Muscle of leg (tissue), 11 donors: ENCODE measurements around the gene RSF1. TPM values are rescaled to one million over a fixed set of nuclear protein-coding genes. Genes with fewer than 3 reads are reported as not detected.

Source experiments
- DNase-seq: peaks from one replicate; pipeline ENCODE4 v3.0.0; 2013
- H3K27ac ChIP-seq: one replicate; pipeline ENCODE4 v1.5.1; 2013; ENCODE audit warnings: mild to moderate bottlenecking, low read length, control low read depth
- H3K27me3 ChIP-seq: one replicate; pipeline ENCODE4 v1.6.1; 2013; ENCODE audit warnings: low read length; ENCODE audit not compliant: control insufficient read depth, insufficient read depth
- H3K36me3 ChIP-seq: one replicate; pipeline ENCODE4 v1.6.1; 2013; ENCODE audit warnings: low read length; ENCODE audit not compliant: control insufficient read depth, insufficient read depth
- H3K4me1 ChIP-seq: one replicate; pipeline ENCODE4 v1.6.1; 2013; ENCODE audit warnings: low read length; ENCODE audit not compliant: control insufficient read depth, insufficient read depth
- H3K4me3 ChIP-seq: one replicate; pipeline ENCODE4 v1.5.1; 2013; ENCODE audit warnings: low read length, control low read depth
- H3K9me3 ChIP-seq: replicated peaks from 2 replicates; pipeline ENCODE4 v1.6.1; 2013; ENCODE audit warnings: low read depth, low read length; ENCODE audit not compliant: control insufficient read depth
- WGBS: methylation state at CpG from one replicate; pipeline ENCODE4 v1.1.5; 2013; ENCODE audit warnings: missing lambda C conversion rate; ENCODE audit not compliant: insufficient coverage; 5-methylcytosine and 5-hydroxymethylcytosine counted together
- polyA plus RNA-seq, 8 donors: library from polyadenylated mRNA; unstranded; fragments of 120-200 nt; gene quantifications; one replicate each; pipeline versions ENCODE4 v1.2.1 to v1.2.3, GENCODE V29; 2013; ENCODE audit warnings: inconsistent platforms in 1 of 8, low replicate concordance in 1 of 8; ENCODE audit not compliant: insufficient read length in 8 of 8, insufficient read depth in 1 of 8
- total RNA-seq: library from RNA; stranded (reverse); fragments of 120-200 nt; gene quantifications from one replicate; pipeline ENCODE4 v1.2.4, GENCODE V29; 2013

Gene RSF1
- total and polyA plus RNA-seq, 9 donors: 25.8 to 46.1 (median 36.9) TPM

GRCh38 chr11:77732143-77732542 lies 88.4 kb downstream of the RSF1 start:
- WGBS: 86% methylated on average over 1 of the region's 2 CpGs
- Histone ChIP-seq H3K4me3 (no peak overlapping the region), H3K36me3 (peaks cover 17% of the 10 kb centered on the region), H3K27me3 (no peaks in the 10 kb centered on the region), H3K27ac (no peak overlapping the region), H3K9me3 (peaks cover 13% of the 10 kb centered on the region), H3K4me1 (no peaks in the 10 kb centered on the region)
- DNase-seq: no peak

DNA sequence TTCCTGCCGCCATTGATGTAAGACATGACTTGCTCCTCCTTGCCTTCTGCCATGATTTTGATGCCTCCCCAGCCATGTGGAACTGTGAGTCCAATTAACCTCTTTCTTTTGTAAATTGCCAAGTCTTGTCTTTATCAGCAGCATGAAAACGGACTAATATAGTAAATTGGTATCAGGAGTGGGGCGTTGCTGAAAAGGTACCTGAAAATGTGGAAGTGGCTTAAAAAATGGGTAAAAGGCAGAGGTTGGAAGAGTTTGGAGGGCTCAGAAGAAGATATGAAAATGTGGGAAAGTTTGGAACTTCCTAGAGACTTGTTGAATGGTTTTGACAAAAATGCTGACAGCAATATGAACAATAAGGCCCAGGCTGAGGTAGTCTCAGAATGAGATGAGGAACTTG lies 89.7 kb downstream of the RSF1 start:
- Histone ChIP-seq H3K27ac (no peak overlapping the region), H3K27me3 (no peaks in the 10 kb centered on the region), H3K4me3 (no peak overlapping the region), H3K4me1 (no peaks in the 10 kb centered on the region), H3K36me3 (peaks cover 15% of the 10 kb centered on the region), H3K9me3 (peaks cover 13% of the 10 kb centered on the region)
- WGBS: 94% methylated on average over 2 of the region's 3 CpGs
- DNase-seq: no peak

GRCh38 chr11:77729063-77729462 lies 91.5 kb downstream of the RSF1 start:
- no peak overlapping the region for H3K27ac ChIP-seq
- DNase-seq: no peak
- WGBS: no CpG with 5 or more reads among the region's 2 CpGs
- peaks cover 13% of the 10 kb centered on the region for H3K9me3 ChIP-seq
- H3K36me3 ChIP-seq: peaks cover 15% of the 10 kb centered on the region
- no peaks in the 10 kb centered on the region for H3K27me3 ChIP-seq
- H3K4me3 ChIP-seq: no peak overlapping the region
- H3K4me1 ChIP-seq: no peaks in the 10 kb centered on the region

- no peaks in the 10 kb centered on the region for H3K4me1 ChIP-seq
- H3K9me3 ChIP-seq: peaks cover 13% of the 10 kb centered on the region
- H3K36me3 ChIP-seq: peaks cover 15% of the 10 kb centered on the region
- WGBS: 100% methylated on average over 2 of the region's 5 CpGs
- H3K27ac ChIP-seq: no peak overlapping the region
- H3K27me3 ChIP-seq: no peaks in the 10 kb centered on the region
- DNase-seq: no peak
- H3K4me3 ChIP-seq: no peak overlapping the region
These were observed 92.2 kb downstream of the RSF1 start for GRCh38 chr11:77728203-77728786.

DNA sequence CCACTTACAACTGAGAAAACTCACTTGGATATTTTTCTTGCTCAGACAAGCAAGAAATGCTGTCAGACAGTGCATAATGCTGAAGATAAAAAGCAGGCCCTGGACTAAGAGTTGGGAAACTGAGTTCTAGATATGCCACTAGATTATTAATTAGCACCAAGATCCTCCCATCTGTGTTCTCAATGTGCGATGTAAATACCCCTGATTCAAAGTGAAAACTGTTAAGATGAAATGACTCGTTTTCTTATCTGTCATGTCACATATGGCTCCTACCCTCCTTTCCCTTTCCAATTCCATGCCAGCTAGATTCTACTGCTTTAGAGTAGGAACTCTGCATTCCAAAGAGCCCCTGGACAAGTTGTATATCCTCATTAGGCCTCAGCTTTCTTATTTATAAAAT lies 94.0 kb downstream of the RSF1 start:
- no CpG with 5 or more reads among the region's 2 CpGs for WGBS
- no peaks in the 10 kb centered on the region for H3K27me3 ChIP-seq

GRCh38 chr11:77725433-77725832 lies 95.1 kb downstream of the RSF1 start:
- no peak overlapping the region for H3K4me3 ChIP-seq
- no peak overlapping the region for H3K27ac ChIP-seq
- no peak for DNase-seq
- H3K36me3 ChIP-seq: peaks cover 14% of the 10 kb centered on the region
- WGBS: no CpG with 5 or more reads among the region's 3 CpGs
- H3K4me1 ChIP-seq: no peaks in the 10 kb centered on the region
- H3K9me3 ChIP-seq: peaks cover under 1% of the 10 kb centered on the region
- H3K27me3 ChIP-seq: no peaks in the 10 kb centered on the region

More for the DNA sequence above, 94.0 kb downstream of the RSF1 start:
- peaks cover 13% of the 10 kb centered on the region for H3K36me3 ChIP-seq
- no peaks in the 10 kb centered on the region for H3K4me1 ChIP-seq
- H3K9me3 ChIP-seq: peaks cover 10% of the 10 kb centered on the region
- no peak overlapping the region for H3K4me3 ChIP-seq
- no peak for DNase-seq
- no peak overlapping the region for H3K27ac ChIP-seq

DNA sequence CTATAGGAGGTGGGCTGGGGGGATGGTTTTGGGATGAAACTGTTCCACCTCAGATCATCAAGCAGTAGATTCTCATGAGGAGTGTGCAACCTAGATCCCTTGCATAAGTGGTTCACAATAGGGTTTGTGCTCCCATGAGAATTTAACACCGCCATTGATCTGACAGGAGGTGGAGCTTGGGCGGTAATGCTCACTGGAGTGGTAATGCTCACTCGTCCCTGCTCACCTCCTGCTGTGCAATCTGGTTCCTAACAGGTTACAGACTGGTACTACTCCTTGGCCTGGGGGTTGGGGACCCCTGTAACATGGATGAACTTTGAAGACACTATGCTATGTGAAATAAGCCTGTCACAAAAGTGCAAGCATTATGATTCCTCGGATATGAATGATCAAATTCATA lies 95.9 kb downstream of the RSF1 start:
- 79% methylated on average over 4 of the region's 4 CpGs for WGBS
- Histone ChIP-seq H3K9me3 (no peaks in the 10 kb centered on the region), H3K36me3 (peaks cover 14% of the 10 kb centered on the region), H3K4me3 (no peak overlapping the region), H3K27me3 (no peaks in the 10 kb centered on the region), H3K4me1 (no peaks in the 10 kb centered on the region), H3K27ac (no peak overlapping the region)
- DNase-seq: no peak

- H3K27me3 ChIP-seq: no peaks in the 10 kb centered on the region
- WGBS: 84% methylated on average over 2 of the region's 2 CpGs
- no peak overlapping the region for H3K4me3 ChIP-seq
These were observed 97.5 kb downstream of the RSF1 start for GRCh38 chr11:77723024-77723423.

GRCh38 chr11:77710358-77710757 lies 110.2 kb downstream of the RSF1 start:
- Histone ChIP-seq H3K4me3 (no peak overlapping the region), H3K36me3 (no peaks in the 10 kb centered on the region), H3K9me3 (no peaks in the 10 kb centered on the region), H3K27ac (no peak overlapping the region), H3K4me1 (no peaks in the 10 kb centered on the region), H3K27me3 (no peaks in the 10 kb centered on the region)
- no peak for DNase-seq
- no CpG with 5 or more reads among the region's 1 CpG for WGBS

More at GRCh38 chr11:77723024-77723423, 97.5 kb downstream of the RSF1 start:
- no peak for DNase-seq
- Histone ChIP-seq H3K36me3 (peaks cover 14% of the 10 kb centered on the region), H3K4me1 (no peaks in the 10 kb centered on the region), H3K9me3 (no peaks in the 10 kb centered on the region), H3K27ac (no peak overlapping the region)

DNA sequence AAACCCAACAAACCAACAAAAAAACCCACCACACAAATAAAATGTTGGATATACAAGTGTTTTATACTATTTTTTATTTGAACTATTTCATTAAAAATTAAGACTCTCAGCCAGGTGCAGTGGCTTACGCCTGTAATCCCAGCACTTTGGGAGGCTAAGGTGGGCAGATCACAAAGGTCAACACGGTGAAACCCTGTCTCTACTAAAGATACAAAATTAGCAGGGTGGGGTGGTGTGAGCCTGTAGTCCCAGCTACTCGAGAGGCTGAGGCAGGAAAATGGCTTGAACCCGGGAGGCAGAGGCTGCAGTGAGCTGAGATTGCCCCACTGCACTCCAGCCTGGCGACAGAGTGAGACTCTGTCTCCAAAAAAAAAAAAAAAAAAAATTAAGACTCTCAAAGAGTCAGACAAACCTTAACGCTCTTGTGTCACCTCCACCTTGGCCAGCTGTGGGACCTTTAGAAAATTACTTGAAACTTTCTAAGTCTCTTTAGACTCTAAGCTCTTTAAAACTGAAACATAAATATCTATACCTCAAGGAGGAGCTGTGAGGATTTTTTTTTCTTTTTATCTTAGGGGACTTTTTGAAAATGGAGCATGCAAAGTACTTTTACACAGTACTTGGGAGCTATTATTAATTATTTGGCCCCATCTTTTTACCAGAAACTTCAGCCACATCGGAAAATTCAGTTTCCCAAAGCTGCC lies 114.5 kb downstream of the RSF1 start:
- no peaks in the 10 kb centered on the region for H3K4me1 ChIP-seq
- WGBS: 40% methylated on average over 1 of the region's 7 CpGs
- peaks cover 3% of the 10 kb centered on the region for H3K36me3 ChIP-seq
- no peak overlapping the region for H3K27ac ChIP-seq
- DNase-seq: no peak
- H3K27me3 ChIP-seq: no peaks in the 10 kb centered on the region
- H3K4me3 ChIP-seq: no peak overlapping the region
- H3K9me3 ChIP-seq: no peaks in the 10 kb centered on the region
